NOMO-1 treated with dmso at 0.1 percent for 144 hours (cell line): ENCODE measurements around the gene VOPP1.
"Not testable (repeated sequence)": the region's sequence is repeated elsewhere in the genome, so short reads cannot be mapped to it uniquely, and the experiment has no call there.

Experiments
- DNase-seq: peaks from one replicate; lab custom pipeline; 2025; ENCODE audit not compliant: unreplicated experiment; lab: John Stamatoyannopoulos, UW

The VOPP1 gene

GRCh38 chr7:55572378-55573233 lies at the start of gene VOPP1:
Gene VOPP1 (minus strand): TSS chr7:55572502. CDS start chr7:55572324, 178 bp downstream.
- DNase-seq, result peak; percentile 36

GRCh38 chr7:55618913-55619312 lies 46.6 kb upstream of the VOPP1 start:
- DNase-seq, result no peak

GRCh38 chr7:55614365-55615064 lies 42.2 kb upstream of the VOPP1 start:
- not testable (repeated sequence) for DNase-seq

GRCh38 chr7:55609726-55610125 lies 37.4 kb upstream of the VOPP1 start:
- not testable (repeated sequence) for DNase-seq

- not testable (repeated sequence) for DNase-seq
These were observed 33.4 kb upstream of the VOPP1 start for GRCh38 chr7:55605661-55606060.

- not testable (repeated sequence) for DNase-seq
These were observed 25.7 kb upstream of the VOPP1 start for GRCh38 chr7:55597944-55598499.

GRCh38 chr7:55597214-55597739 lies 25.0 kb upstream of the VOPP1 start:
- not testable (repeated sequence) for DNase-seq

- DNase-seq, result no peak
These were observed 23.2 kb upstream of the VOPP1 start for GRCh38 chr7:55595511-55595910.

GRCh38 chr7:55594870-55595269 lies 22.6 kb upstream of the VOPP1 start:
- DNase-seq, result no peak

- no peak for DNase-seq
These were observed 22.1 kb upstream of the VOPP1 start for GRCh38 chr7:55594414-55594813.

GRCh38 chr7:55593515-55594318 lies 21.4 kb upstream of the VOPP1 start:
- no peak for DNase-seq

GRCh38 chr7:55593172-55593514 lies 20.8 kb upstream of the VOPP1 start:
- no peak for DNase-seq

GRCh38 chr7:55592492-55592891 lies 20.2 kb upstream of the VOPP1 start:
- no peak for DNase-seq

GRCh38 chr7:55591282-55591931 lies 19.1 kb upstream of the VOPP1 start:
- no peak for DNase-seq

GRCh38 chr7:55590517-55591281 lies 18.4 kb upstream of the VOPP1 start:
- no peak for DNase-seq

- no peak for DNase-seq
These were observed 17.6 kb upstream of the VOPP1 start for GRCh38 chr7:55589905-55590304.

GRCh38 chr7:55588976-55589604 lies 16.8 kb upstream of the VOPP1 start:
- no peak for DNase-seq

GRCh38 chr7:55588379-55588699 lies 16.0 kb upstream of the VOPP1 start:
- no peak for DNase-seq

GRCh38 chr7:55587687-55588378 lies 15.5 kb upstream of the VOPP1 start:
- DNase-seq, result no peak
